ENCODE data around the gene ESR1.

DNA sequence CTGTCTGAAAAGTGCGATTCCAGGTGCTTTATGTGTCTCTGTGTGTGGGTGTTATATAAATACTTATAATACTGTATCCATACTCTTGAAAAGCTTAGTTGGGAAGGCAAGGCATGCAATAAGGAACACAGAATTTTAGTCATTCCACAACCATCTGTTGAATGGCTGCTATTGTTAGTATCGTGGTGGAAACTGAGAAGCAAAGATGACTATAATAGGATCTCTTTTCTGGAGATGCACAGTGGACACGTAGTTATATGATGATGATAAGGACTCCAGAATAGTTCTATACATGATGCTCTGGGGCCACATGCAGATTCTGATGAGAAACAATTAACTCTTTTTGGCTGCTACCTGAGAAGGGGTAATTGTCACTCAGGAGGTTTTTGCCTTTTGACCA is 25.2 kb downstream of the ESR1 start:
- TF ChIP-seq ZNF274 (IDR thresholded peaks at IDR 0.05; ENCODE audit: low read depth, low read length) (no peak), YY1 (IDR thresholded peaks at IDR 0.05; ENCODE audit: insufficient read depth, insufficient read length) (no peak), SUZ12 (IDR thresholded peaks at IDR 0.05; ENCODE audit: extremely low read depth, insufficient read depth, insufficient read length) (no peak)
